BLaER1 treated with 17β-estradiol and CSF1 and Interleukin-3, amounts not matched to agents 10 nM and 100 nM (cell line): ENCODE data around the gene ZNF367.
A peak's percentile ranks its signal among the peaks of the same experiment; 100 is the strongest.

Source experiments
- H3K27ac ChIP-seq, 11 experiments: shearing (Covaris generic); formaldehyde crosslinking; 2 replicates each; pipeline ENCODE4 v1.8.1; 2022
- H3K27me3 ChIP-seq, 11 experiments: shearing (Covaris generic); formaldehyde crosslinking; 2 replicates each; pipeline ENCODE4 v1.8.1; 2022
- H3K36me3 ChIP-seq, 11 experiments: shearing (Covaris generic); formaldehyde crosslinking; 2 replicates each; pipeline ENCODE4 v1.8.1; 2022
- H3K4me1 ChIP-seq, 10 experiments: shearing (Covaris generic); formaldehyde crosslinking; 2 replicates each; pipeline ENCODE4 v1.8.1; 2022
- H3K4me2 ChIP-seq, 11 experiments: shearing (Covaris generic); formaldehyde crosslinking; 2 replicates each; pipeline ENCODE4 v1.8.1; 2022
- H3K4me3 ChIP-seq, 10 experiments: shearing (Covaris generic); formaldehyde crosslinking; 2 replicates each; pipeline ENCODE4 v1.8.1; 2022
- H3K9ac ChIP-seq, 11 experiments: shearing (Covaris generic); formaldehyde crosslinking; 2 replicates each; pipeline ENCODE4 v1.8.1; 2022
- H3K9me3 ChIP-seq, 11 experiments: shearing (Covaris generic); formaldehyde crosslinking; replicated peaks in 1 of 11; 2 replicates each; pipeline ENCODE4 v1.8.1; 2022
- H4K20me1 ChIP-seq, 11 experiments: shearing (Covaris generic); formaldehyde crosslinking; 2 replicates each; pipeline ENCODE4 v1.8.1; 2022
- Cebpa-rat ChIP-seq, 11 experiments: shearing (Covaris generic); IDR thresholded peaks; 2 replicates each; pipeline ENCODE4 v1.8.1; 2022

ZNF367 gene

GRCh38 chr9:96418083-96418919 lies at the start of gene ZNF367:
TSS of gene ZNF367 (minus strand) at chr9:96418370. CDS start at chr9:96418032, 338 bp downstream.
- peaks cover 0 to 39% (median 34%) of the 10 kb centered on the region in 11 experiments; a peak in 16 of 22 replicates for H4K20me1 ChIP-seq
- peak within 1 kb of the TSS; percentile 90 to 99 (median 96) for H3K27ac ChIP-seq
- peaks cover 0 to 16% (median 0%) of the 10 kb centered on the region in 11 experiments; a peak in 6 of 22 replicates for H3K36me3 ChIP-seq
- H3K9me3 ChIP-seq = no peaks in the 10 kb centered on the region
- H3K4me1 ChIP-seq = peaks cover 54 to 59% (median 57%) of the 10 kb centered on the region in 10 experiments
- no peaks in the 10 kb centered on the region for H3K27me3 ChIP-seq
- H3K9ac ChIP-seq = peak within 1 kb of the TSS; percentile 89 to 99 (median 96)
- peak within 1 kb of the TSS; percentile 74 to 97 (median 92) for H3K4me3 ChIP-seq
- H3K4me2 ChIP-seq = peak within 1 kb of the TSS; percentile 84 to 99 (median 96)
- no peak for TF ChIP-seq Cebpa-rat (IDR thresholded peaks at IDR 0.05)

- H3K4me3 ChIP-seq = no peak overlapping the region
- TF ChIP-seq Cebpa-rat (IDR thresholded peaks at IDR 0.05) = no peak
- H3K27ac ChIP-seq = no peak overlapping the region
- no peaks in the 10 kb centered on the region for H3K9me3 ChIP-seq
- no peak overlapping the region for H3K4me2 ChIP-seq
- H3K9ac ChIP-seq = no peak overlapping the region
- peaks cover 0 to 58% (median 12%) of the 10 kb centered on the region in 11 experiments; a peak in 12 of 22 replicates for H3K36me3 ChIP-seq
- no peaks in the 10 kb centered on the region for H4K20me1 ChIP-seq
- no peaks in the 10 kb centered on the region for H3K27me3 ChIP-seq
- H3K4me1 ChIP-seq = no peaks in the 10 kb centered on the region
Measured at GRCh38 chr9:96467784-96468183, 49.6 kb upstream of the ZNF367 start.

GRCh38 chr9:96464426-96464825 lies 46.3 kb upstream of the ZNF367 start:
- Histone ChIP-seq H3K9me3 (no peaks in the 10 kb centered on the region), H3K36me3 (peaks cover 0 to 34% (median 0%) of the 10 kb centered on the region in 11 experiments; a peak in 4 of 22 replicates), H3K4me3 (no peak overlapping the region), H3K4me1 (no peaks in the 10 kb centered on the region), H3K9ac (no peak overlapping the region), H4K20me1 (no peaks in the 10 kb centered on the region), H3K27ac (no peak overlapping the region), H3K27me3 (no peaks in the 10 kb centered on the region), H3K4me2 (no peak overlapping the region)
- no peak for TF ChIP-seq Cebpa-rat (IDR thresholded peaks at IDR 0.05)

- no peak overlapping the region for H3K4me2 ChIP-seq
Measured at GRCh38 chr9:96462541-96462940, 44.4 kb upstream of the ZNF367 start.

GRCh38 chr9:96461336-96461735 lies 43.2 kb upstream of the ZNF367 start:
- TF ChIP-seq Cebpa-rat (IDR thresholded peaks at IDR 0.05) = no peak
- Histone ChIP-seq H3K4me2 (no peak overlapping the region), H4K20me1 (no peaks in the 10 kb centered on the region), H3K4me1 (no peaks in the 10 kb centered on the region), H3K36me3 (peaks cover 0 to 10% (median 0%) of the 10 kb centered on the region in 11 experiments; a peak in 4 of 22 replicates), H3K9ac (no peak overlapping the region), H3K4me3 (no peak overlapping the region), H3K27ac (no peak overlapping the region), H3K9me3 (no peaks in the 10 kb centered on the region), H3K27me3 (no peaks in the 10 kb centered on the region)

More at GRCh38 chr9:96462541-96462940, 44.4 kb upstream of the ZNF367 start:
- Histone ChIP-seq H3K27ac (no peak overlapping the region), H3K27me3 (no peaks in the 10 kb centered on the region), H4K20me1 (no peaks in the 10 kb centered on the region), H3K9me3 (no peaks in the 10 kb centered on the region), H3K9ac (no peak overlapping the region), H3K4me1 (no peaks in the 10 kb centered on the region), H3K36me3 (peaks cover 0 to 18% (median 0%) of the 10 kb centered on the region in 11 experiments; a peak in 4 of 22 replicates), H3K4me3 (no peak overlapping the region)
- TF ChIP-seq Cebpa-rat (IDR thresholded peaks at IDR 0.05) = no peak

- no peaks in the 10 kb centered on the region for H4K20me1 ChIP-seq
- no peak overlapping the region for H3K4me3 ChIP-seq
- no peak for TF ChIP-seq Cebpa-rat (IDR thresholded peaks at IDR 0.05)
- no peaks in the 10 kb centered on the region for H3K27me3 ChIP-seq
- no peak overlapping the region for H3K9ac ChIP-seq
- peaks cover 0 to 5% (median 0%) of the 10 kb centered on the region in 11 experiments; a peak in 3 of 22 replicates for H3K36me3 ChIP-seq
- H3K27ac ChIP-seq = no peak overlapping the region
- no peaks in the 10 kb centered on the region for H3K9me3 ChIP-seq
- no peaks in the 10 kb centered on the region for H3K4me1 ChIP-seq
- H3K4me2 ChIP-seq = no peak overlapping the region
Measured at GRCh38 chr9:96460882-96461281, 42.7 kb upstream of the ZNF367 start.

- Histone ChIP-seq H3K4me3 (no peak overlapping the region), H3K9me3 (no peaks in the 10 kb centered on the region), H3K4me2 (no peak overlapping the region), H4K20me1 (no peaks in the 10 kb centered on the region), H3K27me3 (no peaks in the 10 kb centered on the region), H3K9ac (no peak overlapping the region), H3K27ac (no peak overlapping the region), H3K4me1 (no peaks in the 10 kb centered on the region), H3K36me3 (peaks cover 0 to 1% (median 0%) of the 10 kb centered on the region in 11 experiments; a peak in 2 of 22 replicates)
- TF ChIP-seq Cebpa-rat (IDR thresholded peaks at IDR 0.05) = no peak
Measured at GRCh38 chr9:96460470-96460869, 42.3 kb upstream of the ZNF367 start.

- H4K20me1 ChIP-seq = 0 out of 22 replicates have a peak, but pooled peaks cover 0 to 3% (median 0%) of the 10 kb centered on the region in 11 experiments
- no peak overlapping the region for H3K4me2 ChIP-seq
- no peak overlapping the region for H3K27ac ChIP-seq
- TF ChIP-seq Cebpa-rat (IDR thresholded peaks at IDR 0.05) = no peak
- no peaks in the 10 kb centered on the region for H3K27me3 ChIP-seq
- H3K9ac ChIP-seq = no peak overlapping the region
- no peaks in the 10 kb centered on the region for H3K9me3 ChIP-seq
- no peaks in the 10 kb centered on the region; a peak in 2 of 22 replicates for H3K36me3 ChIP-seq
- no peaks in the 10 kb centered on the region for H3K4me1 ChIP-seq
- H3K4me3 ChIP-seq = no peak overlapping the region
Measured at GRCh38 chr9:96459268-96460007, 41.3 kb upstream of the ZNF367 start.

GRCh38 chr9:96458226-96458625 lies 40.1 kb upstream of the ZNF367 start:
- H4K20me1 ChIP-seq = 0 out of 22 replicates have a peak, but pooled peaks cover 0 to 4% (median 0%) of the 10 kb centered on the region in 11 experiments
- H3K27me3 ChIP-seq = no peaks in the 10 kb centered on the region
- TF ChIP-seq Cebpa-rat (IDR thresholded peaks at IDR 0.05) = no peak
- H3K4me2 ChIP-seq = no peak overlapping the region
- no peak overlapping the region for H3K9ac ChIP-seq
- H3K9me3 ChIP-seq = no peaks in the 10 kb centered on the region
- no peak overlapping the region for H3K4me3 ChIP-seq
- H3K36me3 ChIP-seq = no peaks in the 10 kb centered on the region; a peak in 2 of 22 replicates
- H3K27ac ChIP-seq = no peak overlapping the region
- no peaks in the 10 kb centered on the region for H3K4me1 ChIP-seq
